Measurements from ENCODE around the gene MBNL3.

GRCh38 chrX:132331532-132331931, 157.3 kb downstream of the MBNL3 start:
- TF ChIP-seq CTCF (IDR thresholded peaks at IDR 0.05 in 2 of 3, conservative IDR thresholded peaks at IDR 0.05 in 1 of 3; ENCODE audit: borderline replicate concordance in 1 of 3, insufficient read depth in 1 of 3, low read depth in 2 of 3, low read length in 2 of 3) (no peak), RAD21 (IDR thresholded peaks at IDR 0.05; ENCODE audit: low read depth) (no peak), SRF (IDR thresholded peaks at IDR 0.05; ENCODE audit: low read depth) (no peak), POLR2A (IDR thresholded peaks at IDR 0.05; ENCODE audit: borderline replicate concordance, extremely low read depth, insufficient read depth, insufficient read length) (no peak), CEBPB (IDR thresholded peaks at IDR 0.05; ENCODE audit: low read depth) (no peak), REST (IDR thresholded peaks at IDR 0.05; ENCODE audit: low read depth) (no peak), EZH2 (IDR thresholded peaks at IDR 0.05) (no peak), POLR2AphosphoS5 (IDR thresholded peaks at IDR 0.05; ENCODE audit: low read depth, low read length) (no peak), YY1 (IDR thresholded peaks at IDR 0.05; ENCODE audit: extremely low read depth, insufficient replicate concordance, low read depth, low read length) (no peak), JUND (IDR thresholded peaks at IDR 0.05) (no peak), MAX (IDR thresholded peaks at IDR 0.05) (no peak), ELF1 (IDR thresholded peaks at IDR 0.05; ENCODE audit: borderline replicate concordance, low read depth) (no peak), ZNF274 (IDR thresholded peaks at IDR 0.05; ENCODE audit: low read depth, low read length) (no peak)
- TF ChIP-seq, protein P1, sequence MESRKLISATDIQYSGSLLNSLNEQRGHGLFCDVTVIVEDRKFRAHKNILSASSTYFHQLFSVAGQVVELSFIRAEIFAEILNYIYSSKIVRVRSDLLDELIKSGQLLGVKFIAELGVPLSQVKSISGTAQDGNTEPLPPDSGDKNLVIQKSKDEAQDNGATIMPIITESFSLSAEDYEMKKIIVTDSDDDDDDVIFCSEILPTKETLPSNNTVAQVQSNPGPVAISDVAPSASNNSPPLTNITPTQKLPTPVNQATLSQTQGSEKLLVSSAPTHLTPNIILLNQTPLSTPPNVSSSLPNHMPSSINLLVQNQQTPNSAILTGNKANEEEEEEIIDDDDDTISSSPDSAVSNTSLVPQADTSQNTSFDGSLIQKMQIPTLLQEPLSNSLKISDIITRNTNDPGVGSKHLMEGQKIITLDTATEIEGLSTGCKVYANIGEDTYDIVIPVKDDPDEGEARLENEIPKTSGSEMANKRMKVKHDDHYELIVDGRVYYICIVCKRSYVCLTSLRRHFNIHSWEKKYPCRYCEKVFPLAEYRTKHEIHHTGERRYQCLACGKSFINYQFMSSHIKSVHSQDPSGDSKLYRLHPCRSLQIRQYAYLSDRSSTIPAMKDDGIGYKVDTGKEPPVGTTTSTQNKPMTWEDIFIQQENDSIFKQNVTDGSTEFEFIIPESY (IDR thresholded peaks at IDR 0.05; ENCODE audit: extremely low read depth, insufficient replicate concordance, low read length) = no peak

Data from HCT116 (cell line).